ENCODE results near the gene C14orf132.

- TF ChIP-seq CTCF (conservative IDR thresholded peaks at IDR 0.05; ENCODE audit: low read length), result no peak
- no peak for TF ChIP-seq EZH2phosphoT487 (IDR thresholded peaks at IDR 0.05; ENCODE audit: borderline replicate concordance)
Observed at GRCh38 chr14:96102081-96102856, 63.1 kb downstream of the C14orf132 start.
